Psoas muscle (tissue), 8 donors: ENCODE data around the gene MYO1B. TPM values are rescaled to one million over a fixed set of nuclear protein-coding genes. Genes with fewer than 3 reads are reported as not detected.
A peak's percentile ranks its signal among the peaks of the same experiment; 100 is the strongest.

Source experiments
- ATAC-seq, 4 donors: fragments of 200-7000 bp; cut with Tn5 transposase; one replicate each; pipeline ENCODE4 v1.9.1; 2020; ENCODE audit warnings: moderate library complexity in 3 of 4, mild to moderate bottlenecking in 2 of 4
- DNase-seq, 2 donors: peaks; one replicate each; pipeline ENCODE4 v3.0.0-alpha.2; 2020
- H3K27ac ChIP-seq: fragments of 200-600 bp; one replicate; pipeline ENCODE4 v1.8.0; 2022
- H3K27me3 ChIP-seq, 3 donors: fragments of 200-600 bp in 1 of 3; one replicate each; pipeline versions ENCODE4 v1.6.1 to v1.8.0; 2013 to 2022; ENCODE audit warnings: low read length in 2 of 3, mild to moderate bottlenecking in 2 of 3, moderate library complexity in 1 of 3; ENCODE audit not compliant: insufficient read depth in 3 of 3
- H3K36me3 ChIP-seq, 2 donors: fragments of 200-600 bp in 1 of 2; one replicate each; pipeline versions ENCODE4 v1.6.1 to v1.8.0; 2013 to 2022; ENCODE audit warnings: low read depth in 1 of 2, mild to moderate bottlenecking in 1 of 2, moderate library complexity in 1 of 2; ENCODE audit not compliant: insufficient read depth in 1 of 2
- H3K4me1 ChIP-seq: fragments of 200-600 bp; one replicate; pipeline ENCODE4 v1.8.0; 2022
- H3K4me3 ChIP-seq: fragments of 200-600 bp; one replicate; pipeline ENCODE4 v1.8.0; 2022; ENCODE audit warnings: mild to moderate bottlenecking
- H3K9me3 ChIP-seq: fragments of 200-600 bp; one replicate; pipeline ENCODE4 v1.8.0; 2022
- CTCF ChIP-seq: fragments of 200-600 bp; IDR thresholded peaks from one replicate; pipeline ENCODE4 v1.8.0; 2022; ENCODE audit warnings: antibody characterized with exemption
- WGBS, 3 donors: extraction: QIAGEN DNeasy Blood & Tissue Kit; methylation state at CpG; one replicate each; pipeline versions ENCODE4 v1.1.6 to v1.1.7; 2013; 5-methylcytosine and 5-hydroxymethylcytosine counted together
- intact Hi-C, 2 donors: fragments of 100-400 bp; cut with DNase I; formaldehyde crosslinking; loops; one replicate each; pipeline versions ENCODE4 v1.11.0 to v1.14.2; 2022
- polyA plus RNA-seq, 3 donors: library from polyadenylated mRNA; stranded (reverse); fragments of 200-250 nt; gene quantifications; one replicate each; pipeline ENCODE4 v1.2.3, GENCODE V29; 2013
- total RNA-seq, 4 donors: library from RNA; stranded (reverse); fragmentation: NEBNext Ultra II Directional in 2 of 4; extraction: Animal tissue kit (Norgen Biotek cat#: 25700) in 2 of 4; gene quantifications; one replicate each; pipeline versions ENCODE4 v1.2.1 to v1.2.4, GENCODE V29; 2021 to 2023
- donor health status: healthy with polysubstance abuse.
- donor health status: DM: no; HTN: no; CAD: no; lungs with moderate emphysema.
- donor health status: Bipolar disorder and iron deficiency.
- donor health status: healthy.
- donor health status: DM: yes; HTN: yes; CAD: no.
- donor health status: DM: no; HTN: no; CAD: no.
- donor health status: DM: no; HTN: no; CAD: no.
- donor health status: DM: yes; HTN: yes; CAD: no.

Gene MYO1B
- total and polyA plus RNA-seq, 7 donors: 4.4 to 14.1 (median 7.9) TPM

GRCh38 chr2:191215666-191216065 is 29.5 kb upstream of the MYO1B start:
- no peaks in the 10 kb centered on the region for H3K36me3 ChIP-seq
- intact Hi-C loops: no loop called here
- no peak for TF ChIP-seq CTCF
- no peaks in the 10 kb centered on the region for H3K27me3 ChIP-seq
- no peak for ATAC-seq
- H3K4me3 ChIP-seq: no peak overlapping the region
- H3K9me3 ChIP-seq: peaks cover 8% of the 10 kb centered on the region
- H3K27ac ChIP-seq: no peak overlapping the region
- no peak for DNase-seq
- no peaks in the 10 kb centered on the region for H3K4me1 ChIP-seq

DNA sequence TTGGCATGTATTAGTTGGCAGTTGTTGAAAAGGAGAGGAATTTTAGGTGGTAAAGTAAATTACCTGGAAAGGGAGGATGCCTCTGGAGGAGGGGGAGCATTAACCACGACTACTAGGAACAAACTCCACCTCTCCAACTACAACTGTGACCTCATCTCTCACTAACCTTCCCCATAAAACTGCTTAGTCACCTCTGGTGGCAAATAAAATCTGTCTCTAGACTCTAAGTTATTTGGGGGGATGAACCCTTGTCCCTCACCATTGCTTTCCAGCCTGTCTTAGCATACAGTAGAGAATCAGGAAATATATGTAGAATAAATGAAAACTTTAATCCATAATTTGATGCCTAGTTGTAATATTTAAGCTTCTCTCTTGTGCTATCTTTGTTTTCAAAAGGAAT is 27.6 kb upstream of the MYO1B start:
- Histone ChIP-seq H3K27me3 (no peaks in the 10 kb centered on the region), H3K4me1 (no peaks in the 10 kb centered on the region), H3K27ac (no peak overlapping the region), H3K9me3 (peaks cover under 1% of the 10 kb centered on the region), H3K4me3 (no peak overlapping the region), H3K36me3 (no peaks in the 10 kb centered on the region)
- no peak for DNase-seq
- no peak for ATAC-seq
- intact Hi-C loops: no loop called here
- TF ChIP-seq CTCF: no peak
- WGBS, 3 donors: 18 to 45% (median 26%) methylated on average over 1 of the region's 1 CpG

DNA sequence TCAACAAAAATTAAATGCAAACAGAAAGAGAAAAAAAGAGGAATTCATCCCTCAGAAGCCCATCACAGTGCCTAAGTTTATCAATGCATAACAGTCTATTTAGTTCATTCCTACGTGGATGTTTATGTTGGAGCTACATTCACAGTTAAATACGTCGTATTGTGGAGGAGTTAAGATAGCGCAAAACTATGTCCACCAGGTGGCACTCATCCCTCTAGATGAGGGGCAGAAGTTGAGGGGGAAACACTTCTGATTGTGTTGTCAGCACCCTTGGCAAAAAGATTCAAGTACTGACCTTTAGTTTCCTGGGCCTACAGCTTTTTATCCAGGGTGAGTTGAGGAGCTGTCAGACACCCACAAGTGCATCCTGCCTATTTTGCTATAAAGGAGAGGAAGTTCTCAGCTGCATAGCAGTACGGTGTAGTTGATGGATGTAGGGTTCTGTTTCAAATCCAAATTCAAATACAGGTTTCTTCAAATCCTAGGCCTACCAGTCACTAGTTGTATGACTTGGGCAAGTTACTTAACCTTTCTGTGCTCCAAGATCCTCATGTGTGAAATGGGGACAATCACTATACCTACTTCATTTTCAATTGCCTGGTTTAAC is 26.8 kb upstream of the MYO1B start:
- no peaks in the 10 kb centered on the region for H3K9me3 ChIP-seq
- no peak overlapping the region for H3K27ac ChIP-seq
- peak in 1 of 4 donors; percentile 57 for ATAC-seq
- no peaks in the 10 kb centered on the region for H3K27me3 ChIP-seq
- H3K36me3 ChIP-seq: no peaks in the 10 kb centered on the region
- no peaks in the 10 kb centered on the region for H3K4me1 ChIP-seq
- H3K4me3 ChIP-seq: no peak overlapping the region
- no peak for DNase-seq
- 33 to 48% (median 41%) methylated on average over 5 of the region's 5 CpGs for WGBS, 3 donors
- peak; percentile 56 for TF ChIP-seq CTCF
- intact Hi-C loops: no loop called here

GRCh38 chr2:191220671-191221070 is 24.5 kb upstream of the MYO1B start:
- DNase-seq (no peak), ATAC-seq (no peak)
- Histone ChIP-seq H3K27me3 (no peaks in the 10 kb centered on the region), H3K4me1 (no peaks in the 10 kb centered on the region), H3K36me3 (no peaks in the 10 kb centered on the region), H3K4me3 (no peak overlapping the region), H3K27ac (no peak overlapping the region), H3K9me3 (no peaks in the 10 kb centered on the region)
- no peak for TF ChIP-seq CTCF
- intact Hi-C loops: loop anchor here in 1 of 2 donors (5.0 kb wide), 1 partner anchor 282 kb away; no protein-coding TSS in a partner anchor
- 79 to 85% (median 82%) methylated on average over 2 of the region's 2 CpGs for WGBS, 3 donors

DNA sequence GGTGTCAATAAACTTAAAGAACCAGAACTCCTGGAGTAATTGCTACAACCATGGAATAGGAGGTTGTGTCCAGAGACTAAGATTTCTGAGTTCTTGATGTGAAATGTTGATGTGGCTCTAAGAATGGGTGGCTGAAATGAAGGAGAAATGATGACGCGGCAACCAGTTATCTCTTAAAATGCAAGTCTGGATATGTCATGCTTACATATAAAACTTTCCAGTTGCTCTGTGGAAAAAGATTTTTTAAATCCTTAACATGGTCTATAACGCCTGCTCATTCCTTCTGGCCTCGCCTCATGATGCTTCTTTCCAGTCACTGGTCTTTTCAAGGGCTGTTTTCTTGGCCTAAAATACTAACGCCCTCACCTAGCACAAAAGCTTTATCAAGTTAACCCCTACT is 23.5 kb upstream of the MYO1B start:
- H3K36me3 ChIP-seq: no peaks in the 10 kb centered on the region
- TF ChIP-seq CTCF: no peak
- H3K27ac ChIP-seq: no peak overlapping the region
- DNase-seq: no peak
- no peak overlapping the region for H3K4me3 ChIP-seq
- H3K4me1 ChIP-seq: no peaks in the 10 kb centered on the region
- no peak for ATAC-seq
- no peaks in the 10 kb centered on the region for H3K9me3 ChIP-seq
- 88 to 92% (median 89%) methylated on average over 5 of the region's 5 CpGs for WGBS, 3 donors
- intact Hi-C loops: loop anchor here in 1 of 2 donors (5.0 kb wide), 1 partner anchor 281 kb away; no protein-coding TSS in a partner anchor
- H3K27me3 ChIP-seq: no peaks in the 10 kb centered on the region
